HG02610 (cell line): ENCODE results near the gene RASA4B.
A peak's percentile ranks its signal among the peaks of the same experiment; 100 is the strongest.
"Not testable (repeated sequence)": the region's sequence is repeated elsewhere in the genome, so short reads cannot be mapped to it uniquely, and the experiment has no call there.

Experiments used
- ATAC-seq: cut with Tn5 transposase; IDR thresholded peaks from one replicate; pipeline ENCODE4 v1.9.1; 2021; ENCODE audit warnings: mild to moderate bottlenecking, moderate library complexity; ENCODE audit not compliant: unreplicated experiment

RASA4B gene

DNA sequence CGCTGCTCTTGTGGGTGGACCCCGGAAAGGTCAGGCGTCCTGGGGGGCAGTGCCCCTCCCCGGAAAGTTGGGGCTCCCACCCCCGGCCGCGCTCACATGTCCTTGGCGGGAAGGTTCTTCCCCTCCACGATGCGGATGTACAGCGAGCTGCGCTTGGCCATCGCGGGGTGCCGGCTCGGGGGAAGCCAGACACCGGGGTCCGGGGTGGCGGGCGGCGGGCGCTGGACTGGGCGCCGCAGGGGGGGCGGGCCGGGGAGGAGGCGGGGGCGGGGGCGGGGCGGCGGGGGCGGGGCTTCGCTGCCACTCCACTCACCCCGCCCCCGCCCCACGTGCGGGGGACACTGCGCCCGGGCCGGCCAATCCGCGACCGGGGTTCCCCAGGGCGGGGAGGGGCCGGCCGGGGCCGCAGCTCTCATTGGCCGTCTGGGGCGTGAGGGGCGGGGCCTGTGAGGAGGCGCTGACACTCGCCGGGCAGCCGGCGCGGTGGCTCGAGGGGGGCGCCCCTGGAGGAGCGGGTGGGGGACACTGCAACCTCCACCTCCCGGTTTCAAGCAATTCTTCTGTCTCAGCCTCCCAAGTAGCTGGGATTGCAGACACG, at the start of gene RASA4B:
TSS of gene RASA4B (minus strand) at position 228 of the 598 bp plus-strand sequence. CDS start at position 161, 67 bp downstream.
- ATAC-seq, result peak; percentile 71

DNA sequence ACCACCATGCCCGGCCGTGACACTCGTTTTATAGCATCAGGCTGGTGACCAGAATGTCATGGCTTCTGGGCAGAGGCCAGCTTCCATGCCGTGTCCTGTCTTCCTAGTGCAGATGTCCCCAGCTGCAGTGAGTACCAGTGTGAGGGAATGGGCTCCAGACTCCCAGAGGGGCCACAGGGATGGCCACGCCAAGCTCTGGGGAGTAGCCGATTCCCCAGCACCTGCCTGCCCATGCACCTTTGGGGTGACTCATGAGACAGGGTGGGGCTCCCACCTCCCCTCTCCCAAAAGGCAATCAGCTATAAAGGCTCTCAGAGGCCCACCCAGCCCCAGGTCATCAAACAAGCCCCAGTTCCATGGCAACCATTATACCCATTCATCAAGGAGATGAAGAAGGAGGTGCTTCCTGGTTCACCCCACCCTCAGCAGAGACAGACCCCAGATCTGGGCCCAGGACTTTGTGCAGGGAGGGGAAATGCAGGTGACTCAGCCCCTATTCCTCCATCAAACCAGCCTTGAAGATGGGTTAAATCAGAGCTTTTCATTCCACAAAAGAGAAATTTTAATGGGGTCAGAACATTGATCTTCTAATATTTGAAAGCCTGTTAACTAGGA, 33.3 kb upstream of the RASA4B start, which contains the start of gene SPDYE2:
TSS of gene SPDYE2 (plus strand) at position 419 of the 615 bp plus-strand sequence. CDS start 2,030 bp downstream, outside the sequence.
- not testable (repeated sequence) for ATAC-seq

DNA sequence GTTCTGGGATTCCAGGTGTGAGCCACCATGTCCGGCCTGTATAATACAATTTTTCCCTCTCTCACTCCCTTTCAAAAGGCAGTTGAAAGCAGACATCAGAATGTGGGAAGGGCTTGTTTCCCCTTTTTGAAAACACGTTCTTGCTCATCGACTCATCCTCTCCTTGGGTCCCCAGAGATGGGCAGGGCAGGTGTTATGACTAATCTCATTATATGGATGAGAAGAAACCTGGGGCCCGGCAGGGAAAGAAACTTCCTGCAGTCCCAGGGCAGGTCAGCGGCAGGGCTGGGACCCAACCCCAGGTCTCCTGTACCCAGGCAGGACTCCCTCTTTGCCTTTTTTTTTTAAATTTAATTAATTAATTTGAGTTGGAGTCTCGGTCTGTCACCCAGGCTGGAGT, 28.8 kb upstream of the RASA4B start:
- peak; percentile 85 for ATAC-seq

DNA sequence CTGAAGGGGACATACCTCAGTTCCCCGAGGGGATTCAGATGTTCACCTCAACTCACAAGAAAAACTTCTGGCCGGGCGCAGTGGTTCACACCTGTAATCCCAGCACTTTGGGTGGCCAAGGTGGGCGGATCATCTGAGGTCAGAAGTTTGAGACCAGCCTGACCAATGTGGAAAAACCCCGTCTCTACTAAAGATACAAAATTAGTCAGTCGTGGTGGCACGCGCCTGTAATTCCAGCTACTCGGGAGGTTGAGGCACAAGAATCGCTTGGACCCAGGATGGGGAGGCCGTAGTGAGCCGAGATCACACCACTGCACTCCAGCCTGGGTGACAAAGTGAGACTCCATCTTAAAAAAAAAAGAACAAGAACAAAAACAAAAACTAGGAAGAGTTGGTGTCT, 27.7 kb upstream of the RASA4B start:
- not testable (repeated sequence) for ATAC-seq

GRCh38 chr7:102544372-102544771, 26.8 kb upstream of the RASA4B start:
- ATAC-seq, result not testable (repeated sequence)

DNA sequence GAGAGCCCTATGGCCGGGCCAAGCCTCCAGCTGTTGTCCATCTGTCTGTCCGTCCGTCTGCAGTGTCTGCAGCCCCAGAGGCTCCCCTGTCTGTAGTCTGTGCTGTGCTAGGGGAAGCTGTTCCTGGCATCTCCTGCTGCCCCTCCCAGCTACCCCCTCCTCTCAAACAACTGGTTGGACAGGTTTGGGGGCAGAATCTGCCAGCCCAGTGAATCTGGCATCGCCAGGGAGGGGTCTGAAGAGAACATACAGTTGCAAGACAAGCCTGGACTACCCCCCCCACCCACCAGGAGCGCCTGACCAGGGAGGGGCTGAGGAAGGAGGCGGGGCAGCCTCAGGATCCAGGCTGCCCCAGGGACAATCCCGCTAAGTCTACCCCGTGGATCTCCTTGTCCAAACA, 26.0 kb upstream of the RASA4B start, which contains the start of gene UPK3BL2:
TSS of gene UPK3BL2 (minus strand) at position 101 of the 400 bp plus-strand sequence. CDS start at position 41, 60 bp downstream.
- ATAC-seq, result not testable (repeated sequence)

DNA sequence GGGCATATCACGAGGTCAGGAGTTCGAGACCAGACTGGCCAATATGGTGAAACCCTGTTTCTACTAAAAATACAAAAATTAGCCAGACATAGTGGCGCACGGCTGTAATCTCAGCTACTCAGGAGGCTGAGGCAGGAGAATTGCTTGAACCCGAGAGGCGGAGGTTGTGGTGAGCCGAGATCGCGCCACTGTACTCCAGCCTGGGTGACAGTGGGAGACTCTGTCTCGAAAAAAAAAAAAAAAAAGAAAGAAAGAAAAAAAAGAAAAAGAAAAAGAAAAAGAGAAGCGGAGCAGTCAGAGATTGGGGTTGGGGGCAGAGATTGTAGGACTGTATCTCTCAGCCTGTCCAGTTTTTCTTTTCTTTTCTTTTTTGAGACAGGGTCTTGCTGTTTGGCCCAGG, 25.2 kb upstream of the RASA4B start:
- not testable (repeated sequence) for ATAC-seq

DNA sequence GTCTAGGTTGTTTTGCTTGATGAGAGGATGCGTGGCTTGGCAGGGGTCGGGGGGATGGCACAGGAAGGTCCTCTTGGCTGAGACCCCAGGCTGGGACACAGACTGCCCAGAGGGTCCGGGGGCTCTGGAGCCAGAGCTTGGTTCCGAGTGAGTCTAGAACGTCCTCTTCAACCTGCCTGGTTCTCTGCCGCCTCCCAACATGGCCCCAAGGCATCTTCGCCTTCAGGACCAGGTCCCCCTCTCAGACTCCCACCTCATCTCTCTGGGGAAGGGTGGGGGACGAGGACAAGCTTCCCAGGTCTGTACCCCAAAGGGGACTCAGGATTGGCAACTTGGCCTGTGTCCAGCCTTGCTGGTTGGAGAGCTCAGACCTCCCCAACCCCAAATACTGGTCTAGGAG, 24.5 kb upstream of the RASA4B start:
- not testable (repeated sequence) for ATAC-seq

- ATAC-seq, result not testable (repeated sequence)
Observed at GRCh38 chr7:102540604-102541003, 23.0 kb upstream of the RASA4B start.

- not testable (repeated sequence) for ATAC-seq
Observed at GRCh38 chr7:102535062-102535615, 17.6 kb upstream of the RASA4B start.

- ATAC-seq, result not testable (repeated sequence)
Observed at GRCh38 chr7:102532127-102532526, 14.6 kb upstream of the RASA4B start.

GRCh38 chr7:102531583-102531982, 14.0 kb upstream of the RASA4B start:
- ATAC-seq, result not testable (repeated sequence)

DNA sequence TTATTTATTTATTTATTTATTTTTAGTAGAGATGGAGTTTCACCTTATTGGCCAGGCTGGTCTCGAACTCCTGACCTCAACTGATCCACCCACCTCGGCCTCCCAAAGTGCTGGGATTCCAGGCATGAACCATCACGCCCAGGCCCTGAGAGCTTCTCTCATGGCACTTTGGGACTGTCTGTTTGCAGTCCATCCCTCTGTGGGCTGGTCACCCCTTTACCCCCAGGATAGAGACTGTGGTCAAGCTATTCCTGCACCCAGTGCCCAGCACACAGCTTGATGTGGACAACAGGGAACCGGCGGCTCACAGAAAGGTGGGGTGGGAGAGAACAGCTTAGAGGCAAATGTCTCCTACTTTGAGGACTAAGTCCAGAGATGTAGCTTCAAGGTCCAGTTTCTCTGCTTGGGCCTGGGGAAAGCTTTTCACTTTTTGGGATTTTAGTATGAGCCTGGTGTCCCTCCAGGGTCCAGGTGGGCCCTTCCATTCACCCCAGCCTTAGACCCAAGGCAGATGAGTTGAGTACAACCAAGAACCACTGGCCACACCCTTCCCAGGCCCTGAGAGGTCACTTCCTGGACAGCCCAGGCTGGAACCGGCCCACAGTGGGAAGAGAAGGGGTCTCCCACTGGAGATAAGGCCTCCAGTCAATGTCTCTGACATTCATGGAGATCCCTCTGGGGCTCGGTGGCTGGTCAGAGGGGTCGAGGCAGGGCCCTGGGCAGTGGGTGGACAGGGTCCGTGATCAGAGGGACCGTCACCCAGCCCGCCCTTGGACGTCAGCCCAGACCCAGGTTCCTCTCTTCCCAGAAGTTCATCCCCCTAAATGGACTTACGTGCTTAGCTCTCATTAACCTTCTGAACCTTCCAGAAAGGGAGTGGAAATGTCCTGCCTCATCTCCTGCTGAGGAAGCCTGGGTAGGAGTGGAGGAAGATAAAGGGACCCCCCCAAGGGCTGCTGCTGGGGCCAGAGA, 10.5 kb upstream of the RASA4B start:
- ATAC-seq, result not testable (repeated sequence)

DNA sequence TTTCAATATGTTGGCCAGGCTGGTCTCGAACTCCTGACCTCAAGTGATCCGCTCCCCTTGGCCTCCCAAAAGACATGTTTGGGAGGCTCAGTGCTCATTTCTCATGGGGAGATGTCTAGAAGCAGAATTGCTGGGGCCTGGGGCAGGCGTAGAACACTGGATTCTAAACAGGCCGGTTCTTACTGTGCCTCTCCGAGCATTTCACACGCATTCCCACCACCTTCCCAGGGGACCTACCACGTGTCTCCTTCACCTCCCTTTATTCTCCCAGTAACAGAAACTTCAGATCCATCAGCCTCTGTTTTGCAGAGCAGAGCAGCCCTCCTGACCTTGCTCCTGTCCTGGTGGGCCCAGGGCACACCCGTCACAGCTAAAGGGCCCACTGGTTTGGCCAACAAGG, 9.6 kb upstream of the RASA4B start:
- ATAC-seq, result not testable (repeated sequence)

DNA sequence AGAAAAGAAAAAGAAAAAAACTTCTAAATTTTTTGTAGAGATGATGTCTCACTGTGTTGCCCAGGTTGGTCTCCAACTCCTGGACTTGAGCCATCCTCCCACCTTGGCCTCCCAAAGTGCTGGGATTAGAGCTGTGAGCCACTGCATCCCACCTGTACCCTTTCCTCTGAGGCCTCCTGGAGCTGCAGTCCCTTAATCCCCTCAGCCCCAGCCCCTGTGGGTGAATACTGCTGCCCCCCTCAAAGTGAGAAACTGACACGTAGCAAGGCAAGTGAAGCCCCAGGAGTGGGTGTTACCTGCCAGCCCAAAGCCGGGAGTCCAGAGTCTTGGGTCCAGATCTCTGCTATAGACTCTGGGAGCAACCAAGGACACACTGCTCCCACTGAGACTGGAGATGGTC, 7.2 kb upstream of the RASA4B start:
- not testable (repeated sequence) for ATAC-seq

DNA sequence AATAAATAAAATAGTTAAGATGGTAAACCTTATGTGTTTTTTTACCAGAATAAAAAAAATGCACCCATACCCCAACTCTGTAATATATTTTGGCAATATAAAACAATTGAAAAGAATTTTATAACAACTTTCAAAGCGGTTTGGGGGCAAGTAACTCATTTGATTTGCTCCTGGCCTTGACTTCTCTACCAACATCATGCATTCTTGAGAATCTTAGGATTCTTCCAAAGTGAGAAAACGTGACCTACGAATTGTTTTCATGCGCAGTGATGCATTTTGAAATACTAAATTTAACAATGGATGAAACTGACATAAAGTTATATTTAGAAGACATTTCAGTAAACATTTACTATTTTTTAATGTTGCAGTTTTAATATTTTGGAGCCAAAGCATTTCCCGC, 3.2 kb upstream of the RASA4B start:
- ATAC-seq, result not testable (repeated sequence)

DNA sequence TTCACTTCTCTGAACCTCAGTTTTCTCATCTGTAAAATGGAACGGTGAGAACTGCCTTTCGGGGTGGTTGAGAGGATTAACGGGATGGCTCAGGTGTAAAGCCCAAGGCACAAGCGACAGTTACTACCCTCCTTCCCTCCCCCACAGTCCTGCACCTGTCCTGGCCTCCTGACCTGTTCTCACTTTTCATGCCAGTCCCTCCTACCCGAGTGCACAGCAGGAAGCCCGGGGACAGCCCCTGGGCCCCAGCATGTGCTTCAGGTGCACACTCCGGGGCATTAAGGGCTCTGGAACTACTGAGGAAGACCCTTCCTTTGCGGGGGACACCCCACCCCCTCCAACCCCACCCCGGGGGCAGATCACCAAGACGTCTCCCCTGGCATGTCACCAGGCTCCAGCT, 626 bp downstream of the RASA4B start:
- not testable (repeated sequence) for ATAC-seq

DNA sequence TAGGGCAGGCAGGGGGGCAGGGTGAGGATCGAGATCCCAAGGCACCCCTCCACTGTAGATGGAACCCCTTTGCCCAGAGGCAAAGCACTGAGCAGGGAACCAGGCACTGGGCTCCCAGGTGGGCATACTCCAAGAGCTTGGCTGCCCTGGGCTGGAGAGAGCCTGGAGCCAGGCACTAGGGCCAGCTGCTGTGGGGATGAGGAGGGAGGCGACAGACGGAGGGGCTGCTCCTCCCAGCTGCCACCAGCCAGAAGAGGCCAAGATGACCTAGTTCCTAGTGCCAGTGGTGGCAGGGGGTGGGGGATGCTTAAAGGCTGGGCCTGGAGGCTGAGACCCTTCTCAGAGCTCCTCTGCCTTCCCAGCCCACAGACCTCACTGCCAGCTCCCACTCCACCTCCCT, 1.7 kb downstream of the RASA4B start:
- ATAC-seq, result not testable (repeated sequence)

- peak; percentile 74 for ATAC-seq
Observed at GRCh38 chr7:102514881-102515721, 2.5 kb downstream of the RASA4B start.
